A172 (cell line): ENCODE data around the gene TFPT. TPM values are rescaled to one million over a fixed set of nuclear protein-coding genes. Genes with fewer than 3 reads are reported as not detected.

Experiments
- DNase-seq: peaks from one replicate; pipeline ENCODE4 v3.0.0-alpha.2; 2015; ENCODE audit warnings: low spot score
- total RNA-seq: library from RNA; depleted of rRNA; stranded (reverse); fragments of >200 nt; shearing (Covaris generic); gene quantifications from 2 replicates; pipeline ENCODE4 v1.2.3, GENCODE V29; 2014

The TFPT gene
- total RNA-seq, 1 experiment from 2014 or later = 49.9 TPM

GRCh38 chr19:54149021-54149812 lies 33.8 kb upstream of the TFPT start:
- no peak for DNase-seq

- no peak for DNase-seq
These were observed 32.7 kb upstream of the TFPT start for GRCh38 chr19:54148158-54148557.

GRCh38 chr19:54147676-54148075 lies 32.2 kb upstream of the TFPT start:
- no peak for DNase-seq

- no peak for DNase-seq
These were observed 30.2 kb upstream of the TFPT start for GRCh38 chr19:54145541-54146158.

GRCh38 chr19:54142166-54142780 lies 26.8 kb upstream of the TFPT start:
- no peak for DNase-seq

GRCh38 chr19:54141356-54141755 lies 25.9 kb upstream of the TFPT start:
- no peak for DNase-seq

GRCh38 chr19:54138489-54139256 lies 23.2 kb upstream of the TFPT start:
- DNase-seq = no peak

- no peak for DNase-seq
These were observed 22.4 kb upstream of the TFPT start, which contains the start of gene CNOT3 for GRCh38 chr19:54137699-54138488. TSS of gene CNOT3 (plus strand) at chr19:54137762. CDS start at chr19:54142979, 5,217 bp downstream.

- DNase-seq = peak; percentile 100
These were observed 21.6 kb upstream of the TFPT start for GRCh38 chr19:54136864-54137698.

- DNase-seq = no peak
These were observed 20.8 kb upstream of the TFPT start for GRCh38 chr19:54136086-54136863.

GRCh38 chr19:54133957-54134590 lies 18.6 kb upstream of the TFPT start:
- DNase-seq = no peak

GRCh38 chr19:54133312-54133956 lies 18.0 kb upstream of the TFPT start:
- peak; percentile 74 for DNase-seq

GRCh38 chr19:54129617-54129996 lies 14.2 kb upstream of the TFPT start:
- DNase-seq = no peak

- no peak for DNase-seq
These were observed 13.5 kb upstream of the TFPT start for GRCh38 chr19:54128796-54129616.

- DNase-seq = no peak
These were observed 12.9 kb upstream of the TFPT start for GRCh38 chr19:54128441-54128725.

- no peak for DNase-seq
These were observed 12.4 kb upstream of the TFPT start for GRCh38 chr19:54127688-54128440.

GRCh38 chr19:54125713-54126112 lies 10.3 kb upstream of the TFPT start:
- DNase-seq = no peak
